ENCODE measurements around the gene NFKBIZ.

DNA sequence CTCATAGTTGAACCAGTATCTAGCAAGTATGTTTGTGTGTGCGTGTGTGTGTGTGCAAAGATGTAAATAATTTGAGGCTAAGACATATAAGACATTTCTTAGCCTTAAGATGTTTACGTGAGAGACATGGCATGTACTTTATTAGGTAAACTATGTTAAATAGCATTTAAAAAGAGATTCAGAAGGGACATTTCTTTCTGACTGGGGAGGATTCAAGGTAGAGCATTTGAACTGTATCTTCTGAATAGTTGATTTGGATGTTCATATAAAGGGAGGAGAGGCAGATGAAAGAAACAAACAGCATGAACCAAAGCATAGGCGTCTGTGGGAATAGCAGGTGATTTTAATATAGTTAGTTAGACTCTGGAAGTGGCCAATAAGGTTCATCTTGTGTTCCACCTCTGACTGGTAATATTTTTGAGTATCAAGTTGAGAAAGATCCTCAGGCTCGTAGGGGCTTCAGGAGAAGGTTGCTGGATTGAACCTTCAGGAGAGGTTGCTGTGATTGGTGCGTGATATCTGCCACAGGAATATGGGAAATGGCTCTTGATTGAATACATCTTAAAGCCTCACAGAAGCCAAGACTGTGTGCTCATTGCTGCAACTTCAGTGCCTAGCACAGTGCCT lies 12.6 kb downstream of the NFKBIZ start:
- TF ChIP-seq POLR2A (IDR thresholded peaks at IDR 0.05; ENCODE audit: low read length): peak; percentile 26
- no peak for TF ChIP-seq GATA1 (IDR thresholded peaks at IDR 0.05; ENCODE audit: low read depth, low read length)

Measured in erythroblast (primary cell).